Peyer's patch (tissue), 4 donors: ENCODE results near the gene ESYT2.

Experiments used
- CTCF ChIP-seq, 6 experiments: fragments of 450-650 bp in 4 of 6; fragments of 200-600 bp in 2 of 6; sonication (generic) in 1 of 6; IDR thresholded peaks; one replicate each; pipeline ENCODE4 v1.5.1; 2017 to 2019; ENCODE audit warnings: antibody characterized with exemption in 6 of 6, mild to moderate bottlenecking in 3 of 6, moderate library complexity in 1 of 6
- POLR2A ChIP-seq, 2 donors: fragments of 450-650 bp; IDR thresholded peaks; one replicate each; pipeline ENCODE4 v1.5.1; 2017; ENCODE audit warnings: antibody characterized with exemption in 2 of 2, mild to moderate bottlenecking in 2 of 2, moderate library complexity in 2 of 2

GRCh38 chr7:158810846-158811245 lies 18.5 kb downstream of the ESYT2 start:
- TF ChIP-seq CTCF (IDR thresholded peaks at IDR 0.05) (no peak), POLR2A (IDR thresholded peaks at IDR 0.05) (no peak)
